Measurements from ENCODE around the gene SLC25A26. TPM values are rescaled to one million over a fixed set of nuclear protein-coding genes. Genes with fewer than 3 reads are reported as not detected.

SLC25A26 gene
- total and polyA plus RNA-seq, 2 donors (not counting 1 experiment from before 2014, with no cell fraction given): 14.2 to 29.0 TPM

GRCh38 chr3:66239513-66240123 is 18.8 kb downstream of the SLC25A26 start:
- DNase-seq (ENCODE audit: low read depth in 2 of 2): no peak
- H3K27ac ChIP-seq (ENCODE audit: insufficient read depth, low read length): no peak overlapping the region
- H3K9me3 ChIP-seq (ENCODE audit: control insufficient read depth, insufficient read depth, low read depth, low read length): no peaks in the 10 kb centered on the region
- no peak overlapping the region for H3K4me2 ChIP-seq (ENCODE audit: extremely low read depth, insufficient read depth, low read length)
- no peaks in the 10 kb centered on the region for H3K79me2 ChIP-seq (ENCODE audit: control insufficient read depth, insufficient read depth, low read length)
- no peak overlapping the region for H3K9ac ChIP-seq (ENCODE audit: insufficient read depth, low read length)
- H3K4me1 ChIP-seq (ENCODE audit: control insufficient read depth, extremely low read depth, insufficient read depth, low read length): no peaks in the 10 kb centered on the region
- no peaks in the 10 kb centered on the region for H3K36me3 ChIP-seq (ENCODE audit: control insufficient read depth, insufficient read depth, low read length)
- H3K27me3 ChIP-seq (ENCODE audit: control insufficient read depth, insufficient read depth, low read length): no peaks in the 10 kb centered on the region
- H3K4me3 ChIP-seq (replicated peaks in 1 of 4; ENCODE audit: control extremely low read depth in 1 of 4, insufficient read depth in 1 of 4, low read depth in 3 of 4, low read length in 4 of 4): no peak overlapping the region
- no peak for TF ChIP-seq EZH2 (IDR thresholded peaks at IDR 0.05; ENCODE audit: low read length, missing control alignments)
- TF ChIP-seq CTCF (conservative IDR thresholded peaks at IDR 0.05 in 1 of 2, IDR thresholded peaks at IDR 0.05 in 1 of 2; ENCODE audit: low read depth in 1 of 2, low read length in 2 of 2): no peak
- no peak overlapping the region for H2AFZ ChIP-seq (ENCODE audit: low read length)
- no peaks in the 10 kb centered on the region for H4K20me1 ChIP-seq (ENCODE audit: control insufficient read depth, extremely low read depth, insufficient read depth, low read length)

GRCh38 chr3:66241466-66241865 is 20.7 kb downstream of the SLC25A26 start:
- TF ChIP-seq EZH2 (IDR thresholded peaks at IDR 0.05; ENCODE audit: low read length, missing control alignments) (no peak), CTCF (conservative IDR thresholded peaks at IDR 0.05 in 1 of 2, IDR thresholded peaks at IDR 0.05 in 1 of 2; ENCODE audit: low read depth in 1 of 2, low read length in 2 of 2) (no peak)
- no peak overlapping the region for H2AFZ ChIP-seq (ENCODE audit: low read length)
- no peaks in the 10 kb centered on the region for H4K20me1 ChIP-seq (ENCODE audit: control insufficient read depth, extremely low read depth, insufficient read depth, low read length)
- no peaks in the 10 kb centered on the region for H3K4me1 ChIP-seq (ENCODE audit: control insufficient read depth, extremely low read depth, insufficient read depth, low read length)
- no peaks in the 10 kb centered on the region for H3K9me3 ChIP-seq (ENCODE audit: control insufficient read depth, insufficient read depth, low read depth, low read length)
- no peak overlapping the region for H3K4me3 ChIP-seq (replicated peaks in 1 of 4; ENCODE audit: control extremely low read depth in 1 of 4, insufficient read depth in 1 of 4, low read depth in 3 of 4, low read length in 4 of 4)
- no peak for DNase-seq (ENCODE audit: low read depth in 2 of 2)
- H3K27ac ChIP-seq (ENCODE audit: insufficient read depth, low read length): no peak overlapping the region
- no peaks in the 10 kb centered on the region for H3K36me3 ChIP-seq (ENCODE audit: control insufficient read depth, insufficient read depth, low read length)
- no peaks in the 10 kb centered on the region for H3K79me2 ChIP-seq (ENCODE audit: control insufficient read depth, insufficient read depth, low read length)
- H3K4me2 ChIP-seq (ENCODE audit: extremely low read depth, insufficient read depth, low read length): no peak overlapping the region
- no peak overlapping the region for H3K9ac ChIP-seq (ENCODE audit: insufficient read depth, low read length)
- no peaks in the 10 kb centered on the region for H3K27me3 ChIP-seq (ENCODE audit: control insufficient read depth, insufficient read depth, low read length)

GRCh38 chr3:66242788-66243464 is 22.1 kb downstream of the SLC25A26 start:
- Histone ChIP-seq H3K4me2 (ENCODE audit: extremely low read depth, insufficient read depth, low read length) (no peak overlapping the region), H3K79me2 (ENCODE audit: control insufficient read depth, insufficient read depth, low read length) (no peaks in the 10 kb centered on the region), H2AFZ (ENCODE audit: low read length) (no peak overlapping the region), H3K27ac (ENCODE audit: insufficient read depth, low read length) (no peak overlapping the region), H3K4me3 (replicated peaks in 1 of 4; ENCODE audit: control extremely low read depth in 1 of 4, insufficient read depth in 1 of 4, low read depth in 3 of 4, low read length in 4 of 4) (no peak overlapping the region), H3K9ac (ENCODE audit: insufficient read depth, low read length) (no peak overlapping the region), H3K9me3 (ENCODE audit: control insufficient read depth, insufficient read depth, low read depth, low read length) (no peaks in the 10 kb centered on the region), H3K36me3 (ENCODE audit: control insufficient read depth, insufficient read depth, low read length) (no peaks in the 10 kb centered on the region), H3K4me1 (ENCODE audit: control insufficient read depth, extremely low read depth, insufficient read depth, low read length) (no peaks in the 10 kb centered on the region), H3K27me3 (ENCODE audit: control insufficient read depth, insufficient read depth, low read length) (no peaks in the 10 kb centered on the region), H4K20me1 (ENCODE audit: control insufficient read depth, extremely low read depth, insufficient read depth, low read length) (no peaks in the 10 kb centered on the region)
- DNase-seq (ENCODE audit: low read depth in 2 of 2): no peak
- no peak for TF ChIP-seq EZH2 (IDR thresholded peaks at IDR 0.05; ENCODE audit: low read length, missing control alignments)
- no peak for TF ChIP-seq CTCF (conservative IDR thresholded peaks at IDR 0.05 in 1 of 2, IDR thresholded peaks at IDR 0.05 in 1 of 2; ENCODE audit: low read depth in 1 of 2, low read length in 2 of 2)
